ENCODE measurements around the gene EIF1.
"Not testable (repeated sequence)": the region's sequence is repeated elsewhere in the genome, so short reads cannot be mapped to it uniquely, and the experiment has no call there.

EIF1 gene

DNA sequence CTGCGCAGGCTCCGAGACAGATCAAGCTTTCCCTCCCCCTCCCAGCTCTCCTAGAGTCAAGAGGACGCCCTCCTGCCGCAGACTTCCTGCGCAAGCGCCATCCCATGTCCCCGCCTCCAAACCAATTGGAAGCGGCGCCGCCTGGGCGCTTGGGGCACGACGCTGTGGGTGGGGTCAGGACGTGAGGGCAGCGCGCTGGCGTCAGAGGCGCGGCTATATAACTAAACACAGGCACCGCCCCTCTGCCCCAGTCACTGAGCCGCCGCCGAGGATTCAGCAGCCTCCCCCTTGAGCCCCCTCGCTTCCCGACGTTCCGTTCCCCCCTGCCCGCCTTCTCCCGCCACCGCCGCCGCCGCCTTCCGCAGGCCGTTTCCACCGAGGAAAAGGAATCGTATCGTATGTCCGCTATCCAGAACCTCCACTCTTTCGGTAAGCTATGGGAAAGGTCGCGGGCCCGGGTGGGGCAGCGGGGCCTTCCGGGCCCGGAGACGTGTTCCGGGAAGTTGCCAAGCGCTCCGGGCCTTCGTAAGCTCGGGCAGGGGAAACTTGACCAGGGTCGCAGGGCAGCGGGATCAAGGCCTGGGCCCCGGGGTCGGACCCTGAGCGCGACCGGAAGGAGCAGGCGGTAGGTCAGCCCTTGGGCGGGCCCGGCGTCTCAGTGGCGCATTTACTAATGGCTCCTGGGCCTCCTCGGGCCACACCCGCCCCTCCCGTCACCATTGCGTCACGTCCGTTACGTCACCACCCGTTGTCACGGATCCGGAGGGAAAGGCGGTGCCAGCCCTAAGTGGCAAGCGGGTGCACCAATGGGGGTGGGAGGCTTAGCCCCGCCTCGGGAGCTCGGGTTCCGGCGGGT is at the start of gene EIF1:
EIF1 (plus strand) TSS at position 245 of the 856 bp plus-strand sequence; CDS start at position 399, 154 bp downstream.
- DNase-seq (ENCODE audit: low spot score), result peak; percentile 99

DNA sequence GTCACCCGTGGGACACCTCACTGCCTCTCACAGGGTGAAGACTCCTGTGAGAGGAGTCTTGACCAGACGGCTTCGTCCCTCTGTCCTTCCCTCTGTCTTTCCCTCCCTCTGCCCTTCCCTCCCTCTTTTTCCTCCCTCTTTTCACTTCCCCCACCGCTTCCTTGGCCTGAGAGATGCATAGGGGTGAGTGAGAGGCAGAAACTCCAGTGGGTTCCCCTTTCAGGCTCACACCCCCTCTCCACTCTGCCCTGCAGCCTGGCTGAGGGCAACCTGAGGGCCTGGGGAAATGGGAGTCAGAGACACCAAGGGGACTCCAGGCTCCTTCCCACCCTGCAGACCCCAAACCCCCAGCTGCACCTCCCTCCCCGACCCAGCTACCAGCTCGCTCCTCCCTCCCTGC is 49.7 kb upstream of the EIF1 start:
- no peak for DNase-seq (ENCODE audit: low spot score)

DNA sequence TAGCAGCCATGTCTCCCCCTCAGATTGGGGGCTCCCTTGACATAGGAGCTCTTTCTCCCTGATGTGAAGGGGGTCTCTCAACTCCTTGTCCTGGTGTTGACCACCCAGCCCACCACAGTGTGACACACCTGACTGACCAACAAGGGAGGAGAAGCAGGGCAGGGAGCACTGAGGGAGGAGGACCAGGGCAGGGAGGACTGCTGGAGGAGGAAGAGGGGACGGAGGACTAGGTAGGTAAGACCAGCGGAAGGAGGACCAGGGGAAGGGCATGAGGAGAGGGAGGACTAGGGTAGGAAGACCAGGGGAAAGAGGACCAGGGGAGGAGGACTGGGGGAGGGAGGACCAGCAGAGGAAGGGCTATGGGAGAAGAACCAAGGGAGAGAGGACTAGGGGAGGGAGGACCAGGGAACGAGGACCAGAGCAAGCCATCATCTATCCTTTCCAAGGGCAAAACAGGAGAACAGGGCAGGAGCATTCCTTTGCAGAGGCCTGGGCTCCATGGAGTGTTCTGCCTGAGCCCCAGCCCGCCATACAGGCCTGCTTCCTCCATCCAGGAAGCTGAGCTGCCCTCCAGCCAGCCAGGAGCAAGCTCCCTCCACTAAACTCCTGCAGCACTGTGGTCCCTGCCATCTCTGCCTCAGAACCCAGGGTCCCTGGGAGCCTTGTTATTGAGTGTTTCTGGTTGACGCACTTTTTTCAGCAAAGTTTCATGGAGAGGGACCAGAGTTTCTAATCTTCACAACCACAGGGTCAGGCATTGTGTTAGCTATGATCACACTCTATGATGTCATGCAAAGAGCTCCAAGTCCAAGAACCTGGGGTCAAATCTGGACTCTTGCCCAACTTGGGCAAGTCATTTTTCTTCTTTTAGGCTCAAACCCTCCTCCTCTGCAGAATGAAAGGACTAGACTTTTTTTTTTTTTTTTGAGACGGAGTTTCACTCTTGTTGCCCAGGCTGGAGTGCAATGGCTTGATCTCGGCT is 48.9 kb upstream of the EIF1 start:
- no peak for DNase-seq (ENCODE audit: low spot score)

DNA sequence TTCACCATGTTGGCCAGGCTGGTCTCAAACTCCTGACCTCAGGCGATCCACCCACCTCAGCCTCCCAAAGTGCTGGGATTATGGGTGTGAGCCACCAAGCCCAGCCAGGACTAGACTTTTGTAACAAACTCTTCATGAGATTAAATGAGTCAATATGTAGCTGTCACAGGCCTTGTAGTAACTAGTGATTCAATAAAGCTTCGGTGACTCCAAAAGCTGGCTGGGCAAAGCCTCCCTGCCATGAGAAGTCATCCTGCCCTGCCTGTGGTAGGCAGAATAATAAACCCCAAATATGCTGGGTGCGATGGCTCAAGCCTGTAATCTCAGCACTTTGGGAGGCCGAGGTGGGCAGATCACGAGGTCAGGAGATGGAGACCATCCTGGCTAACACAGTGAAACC is 48.1 kb upstream of the EIF1 start:
- not testable (repeated sequence) for DNase-seq (ENCODE audit: low spot score)

DNA sequence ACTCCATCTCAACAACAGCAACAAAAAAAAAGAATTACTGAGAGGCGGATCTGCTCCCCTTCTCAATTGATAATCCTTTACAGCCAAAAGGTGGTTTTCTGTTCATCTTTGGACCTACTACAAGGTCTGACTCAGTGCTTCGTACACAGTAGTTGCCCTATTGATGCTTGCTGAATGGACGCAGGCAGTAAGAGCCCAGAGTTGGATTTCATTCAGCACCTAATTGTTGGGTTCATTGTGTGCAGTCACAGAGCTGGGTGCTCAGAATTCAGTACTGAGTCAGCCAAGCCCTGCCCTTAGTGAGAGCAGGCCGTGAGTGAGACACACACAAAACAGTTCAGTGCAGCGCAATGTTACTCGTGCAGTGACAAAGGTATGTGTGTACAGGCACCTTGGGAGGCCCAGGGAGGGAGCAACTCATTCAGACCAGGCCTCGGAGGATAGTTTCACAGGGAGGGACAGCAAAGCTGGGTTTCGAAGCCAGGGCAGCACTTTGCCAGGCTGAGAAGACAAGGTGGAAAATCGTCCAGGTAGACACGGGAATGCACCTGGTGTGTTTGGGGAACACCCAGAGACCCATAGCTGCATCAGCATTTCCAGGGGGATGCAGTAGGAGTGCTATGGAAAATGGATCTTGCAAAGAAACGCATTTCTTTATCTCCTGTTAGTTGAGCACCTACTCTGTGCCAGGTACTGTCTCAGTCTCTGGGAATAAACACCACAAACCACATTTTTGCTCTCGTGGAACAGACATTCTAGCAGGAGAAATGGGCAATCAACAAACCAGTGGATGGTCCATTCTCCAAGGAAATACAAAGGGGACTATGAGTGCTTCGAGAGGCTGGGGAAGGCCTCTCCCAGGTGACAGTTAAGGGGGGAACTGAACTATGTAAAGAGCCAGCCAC is 46.2 kb upstream of the EIF1 start:
- no peak for DNase-seq (ENCODE audit: low spot score)

DNA sequence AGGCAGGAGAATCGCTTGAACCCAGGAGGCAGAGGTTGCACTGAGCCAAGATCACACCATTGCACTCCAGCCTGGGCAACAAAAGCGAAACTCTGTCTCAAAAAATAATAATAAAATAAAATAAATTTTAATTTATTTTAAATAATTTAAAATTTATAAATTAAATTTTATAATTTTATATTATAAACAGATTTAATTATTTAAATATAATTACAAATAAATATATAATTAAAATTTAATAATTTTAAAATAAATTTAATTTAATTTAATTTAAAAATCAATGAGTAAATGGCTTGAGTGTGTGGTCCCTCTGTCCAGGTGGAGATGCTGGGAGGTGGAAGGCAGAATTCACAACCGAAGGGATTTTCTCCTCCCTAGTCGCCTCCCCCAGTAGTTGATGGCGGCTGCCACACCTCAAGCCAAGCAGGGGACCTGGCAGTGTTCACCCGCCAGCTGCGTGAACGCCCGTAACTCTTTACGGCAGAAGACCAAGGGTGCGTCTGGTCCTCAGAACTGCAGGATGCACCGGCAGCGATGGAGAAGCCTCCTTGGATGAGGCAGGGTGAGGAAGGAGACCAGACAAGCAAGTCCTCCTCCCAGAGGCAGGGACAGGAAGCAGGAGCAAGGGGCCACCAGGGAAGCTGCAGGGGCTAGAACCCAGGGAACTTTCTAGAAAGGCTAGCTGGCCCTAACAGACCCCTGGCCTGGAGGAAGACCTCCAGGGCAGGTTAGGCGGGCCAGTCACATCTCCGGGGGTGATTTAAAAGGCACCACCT is 41.5 kb upstream of the EIF1 start:
- no peak for DNase-seq (ENCODE audit: low spot score)

DNA sequence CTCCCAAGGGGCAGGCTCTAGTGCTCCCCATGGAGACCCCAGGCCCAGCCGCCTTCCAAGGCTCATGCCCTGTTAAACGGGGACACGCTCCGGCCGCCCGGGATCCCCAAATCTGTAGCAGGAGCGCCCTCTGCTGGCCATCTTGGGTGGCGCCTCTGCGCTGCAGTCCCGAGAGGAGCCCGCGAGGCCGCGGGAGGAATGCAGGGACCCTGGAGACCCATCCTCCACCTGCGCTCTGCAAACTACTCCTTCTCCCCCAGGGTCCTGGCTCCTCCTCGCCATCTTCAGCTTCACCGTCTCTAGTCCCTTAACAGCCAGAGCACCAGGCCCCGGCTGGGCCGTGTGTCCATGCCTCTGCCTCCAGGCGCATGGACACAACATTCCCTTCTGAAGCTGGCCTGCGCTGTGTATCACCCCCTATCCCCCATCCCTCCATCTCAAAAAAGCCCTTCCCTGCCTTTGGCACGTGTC is 40.7 kb upstream of the EIF1 start:
- peak; percentile 97 for DNase-seq (ENCODE audit: low spot score)

DNA sequence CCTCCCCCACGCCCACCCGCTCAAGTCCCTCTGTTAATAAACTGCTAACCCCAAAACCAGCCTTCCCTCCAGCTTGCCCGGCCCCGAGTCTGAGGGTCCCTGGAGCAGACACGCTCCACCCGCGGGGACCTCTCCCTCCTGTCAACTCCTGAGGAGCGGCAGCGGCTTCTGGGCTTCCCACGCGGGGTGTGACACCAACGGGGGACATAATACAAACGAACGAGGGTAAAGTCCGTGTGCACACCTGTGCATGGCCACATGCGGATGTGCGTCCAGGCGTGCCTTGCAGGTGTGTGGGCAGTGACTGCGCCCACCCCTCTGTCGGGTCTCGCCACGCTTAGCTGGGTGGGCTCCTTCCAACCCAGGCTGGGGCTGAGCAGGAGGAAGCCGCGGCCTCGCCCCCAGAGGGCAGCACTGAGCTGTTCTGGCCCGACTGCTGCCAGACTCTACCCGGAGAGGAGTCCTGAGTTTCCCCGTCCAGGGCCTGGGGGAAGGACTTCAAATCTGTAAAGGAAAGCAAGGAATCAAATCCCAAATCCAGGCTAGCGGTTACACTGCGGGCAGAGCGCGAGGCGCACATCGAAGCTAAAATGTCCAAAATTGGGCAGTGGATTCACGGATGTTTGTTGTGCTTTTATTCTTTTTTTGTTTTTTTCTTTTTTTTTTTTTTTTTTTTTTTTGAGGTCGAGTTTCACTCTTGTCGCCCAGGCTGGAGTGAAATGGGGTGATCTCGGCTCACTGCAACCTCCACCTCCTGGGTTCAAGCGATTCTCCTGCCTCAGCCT is 40.1 kb upstream of the EIF1 start:
- peak; percentile 95 for DNase-seq (ENCODE audit: low spot score)

DNA sequence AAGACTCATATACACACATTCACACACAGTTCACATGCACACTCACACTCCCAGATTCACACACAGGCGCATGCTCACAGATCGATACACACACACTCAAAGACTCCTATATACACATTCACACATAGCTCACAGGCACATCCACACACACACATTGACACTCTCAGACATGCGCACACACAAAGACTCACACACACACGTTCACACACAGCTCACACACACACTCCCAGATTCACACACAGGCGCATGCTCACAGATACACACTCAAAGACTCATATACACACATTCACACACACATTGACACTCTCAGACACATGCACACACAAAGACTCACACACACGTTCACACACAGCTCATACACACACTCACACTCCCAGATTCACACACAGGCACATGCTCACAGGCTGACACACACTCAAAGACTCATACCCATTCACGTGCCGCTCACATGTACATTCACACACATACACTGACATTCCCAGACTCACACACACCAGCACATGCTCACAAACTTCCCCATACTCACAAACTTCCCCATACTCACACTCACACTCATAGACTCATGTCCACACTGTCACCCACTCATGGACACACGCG is 38.7 kb upstream of the EIF1 start:
- no peak for DNase-seq (ENCODE audit: low spot score)

DNA sequence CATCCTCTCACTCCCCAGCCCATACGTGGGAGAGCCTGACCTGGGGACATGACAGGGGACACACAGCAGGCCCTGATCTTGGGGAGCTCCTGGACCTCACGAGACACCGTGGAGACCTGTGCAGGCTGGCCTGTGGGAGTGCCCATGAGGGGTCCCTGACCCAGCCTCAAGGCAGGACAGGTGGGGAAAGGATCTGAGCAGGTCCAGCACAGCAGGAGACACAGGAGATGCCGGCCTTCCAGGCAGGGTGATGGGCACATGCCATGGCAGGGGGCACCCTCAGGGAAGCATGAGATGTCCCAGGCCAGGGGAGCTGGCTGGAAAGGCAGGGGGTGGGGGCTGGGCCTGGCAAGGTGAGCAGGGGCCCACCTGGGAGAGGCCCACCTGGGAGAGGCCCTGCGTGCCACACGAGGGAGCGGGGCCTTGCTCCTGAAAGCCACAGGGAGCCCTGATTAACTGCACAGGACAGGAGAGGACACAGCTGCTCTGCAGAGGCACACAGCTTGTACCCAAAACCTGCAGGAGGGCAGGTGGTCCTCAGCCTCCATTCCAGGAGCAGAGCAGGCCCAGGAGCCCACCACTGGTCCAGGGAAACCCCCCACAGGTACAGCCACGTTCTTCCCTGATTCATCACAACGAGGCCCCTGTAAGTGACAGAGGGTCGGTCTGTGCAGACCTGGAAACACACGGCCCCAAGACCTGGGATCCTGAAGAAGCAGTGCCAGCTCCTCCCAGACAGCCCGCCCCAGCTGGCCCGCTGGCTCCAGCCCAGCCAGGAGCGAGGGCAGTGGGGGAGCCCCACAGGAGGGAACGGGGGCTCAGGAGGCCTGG is 37.7 kb upstream of the EIF1 start:
- no peak for DNase-seq (ENCODE audit: low spot score)

DNA sequence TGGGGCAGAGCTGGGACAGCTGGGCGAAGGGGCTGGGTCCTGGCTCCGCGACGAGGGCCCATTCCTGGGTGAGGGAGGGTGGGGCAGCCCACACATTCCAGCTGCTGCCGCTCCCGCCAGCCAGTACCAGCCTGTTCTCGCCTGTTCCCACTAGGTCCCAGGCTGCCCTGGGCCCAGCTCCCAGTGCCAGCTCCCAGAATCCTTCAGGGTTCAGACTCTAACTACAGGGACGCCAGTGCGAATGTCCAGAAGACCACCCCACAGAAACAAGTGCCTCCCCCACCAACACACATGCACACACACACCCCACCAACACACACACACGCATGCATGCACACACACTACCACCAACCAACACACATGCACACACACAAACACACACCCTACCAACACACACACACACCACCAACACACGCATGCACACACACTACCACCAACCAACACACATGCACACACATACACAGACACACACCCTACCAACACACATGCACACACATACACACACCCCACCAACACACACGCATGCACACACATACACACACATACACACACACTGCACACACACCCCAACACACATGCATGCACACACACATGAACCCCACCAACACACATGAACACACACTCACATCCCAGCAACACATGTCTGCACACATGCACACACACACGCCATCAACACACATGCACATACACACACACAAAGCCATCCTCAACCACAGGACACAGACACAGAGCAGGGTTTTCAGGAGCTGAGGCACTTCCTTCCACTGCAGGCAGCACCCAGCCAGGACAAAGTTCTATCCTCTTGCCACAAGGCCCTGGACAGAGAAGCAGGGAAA is 36.8 kb upstream of the EIF1 start:
- no peak for DNase-seq (ENCODE audit: low spot score)

DNA sequence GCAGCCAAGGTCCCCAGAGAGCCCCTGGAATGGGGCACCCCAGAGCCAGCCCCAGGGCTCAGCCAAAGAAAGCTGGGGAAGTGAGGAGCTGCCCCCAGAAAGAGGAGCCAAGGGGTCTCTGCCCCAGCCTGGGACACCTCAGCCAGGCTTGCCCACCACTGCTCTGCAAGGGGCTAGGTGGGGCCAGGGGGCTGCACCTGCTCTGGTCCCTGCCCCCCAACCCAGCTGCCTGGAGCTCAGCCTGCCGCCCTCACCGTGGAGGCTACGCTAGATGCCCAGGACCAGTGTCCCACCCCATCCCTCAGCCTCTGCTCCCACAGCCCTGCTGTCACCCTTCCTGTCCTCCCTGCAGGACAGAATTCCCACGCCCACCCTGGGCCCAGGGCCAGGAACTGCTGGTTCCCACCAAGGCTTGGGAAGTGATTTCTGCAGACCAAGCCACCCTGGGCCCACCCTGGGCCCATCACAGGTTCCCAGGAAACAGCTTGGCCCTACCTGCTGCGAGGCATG is 36.2 kb upstream of the EIF1 start:
- no peak for DNase-seq (ENCODE audit: low spot score)

DNA sequence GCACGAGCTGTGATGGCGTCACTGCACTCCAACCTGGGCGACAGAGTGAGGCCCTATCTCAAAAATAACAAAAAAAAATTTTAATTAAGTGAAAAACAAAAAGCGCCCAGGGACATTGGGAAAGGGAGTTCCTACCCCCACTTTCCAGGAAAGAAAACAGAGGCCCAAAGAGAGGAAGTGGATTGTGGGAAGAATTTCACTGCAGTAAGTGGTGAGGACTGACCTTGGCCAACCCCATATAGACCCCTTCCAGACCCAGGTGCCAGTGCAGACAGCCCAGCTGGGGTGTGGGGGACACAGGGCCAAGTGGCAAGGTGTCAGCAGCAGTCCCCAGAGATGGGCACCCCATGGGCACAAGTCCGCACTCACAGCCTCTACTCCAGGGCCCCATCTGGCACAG is 35.3 kb upstream of the EIF1 start:
- no peak for DNase-seq (ENCODE audit: low spot score)

DNA sequence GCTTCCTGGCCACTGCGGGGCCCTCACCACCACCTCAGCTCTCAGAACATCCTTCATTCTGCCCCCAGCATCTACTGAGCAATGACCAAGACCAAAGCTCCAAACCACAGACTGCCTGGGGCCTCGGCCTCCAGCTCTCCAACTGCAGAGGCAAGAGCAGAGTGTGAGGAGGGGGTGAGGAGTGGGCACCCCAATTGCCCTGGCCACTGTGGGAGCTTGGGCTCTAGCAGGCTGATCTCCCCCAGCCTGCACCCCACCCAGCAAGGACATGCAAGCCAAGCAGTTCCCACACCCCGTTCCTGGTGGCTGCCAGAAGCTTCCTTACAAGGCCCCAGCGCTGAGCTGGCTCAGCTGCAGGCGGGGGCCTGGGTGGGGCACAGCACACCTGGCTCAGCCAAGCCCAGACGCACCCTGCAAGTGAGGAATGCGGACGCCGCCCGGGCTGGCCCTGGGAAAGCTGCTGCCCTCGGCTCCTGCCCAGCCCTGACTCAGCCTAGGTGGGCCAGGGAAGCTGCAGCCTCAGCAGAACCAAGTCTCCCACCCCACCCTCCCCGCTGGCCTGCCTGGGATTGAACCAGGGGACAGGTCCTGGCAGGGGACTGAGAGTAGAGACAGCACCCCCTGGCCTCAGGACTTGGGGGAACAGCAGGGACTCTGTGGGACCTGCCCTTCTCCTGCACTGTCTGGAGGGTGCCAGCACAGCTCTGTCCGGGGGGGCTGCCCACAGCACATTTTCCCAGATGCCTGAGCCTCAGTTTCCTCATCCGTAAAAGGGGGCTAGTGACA is 34.6 kb upstream of the EIF1 start:
- DNase-seq (ENCODE audit: low spot score), result no peak

DNA sequence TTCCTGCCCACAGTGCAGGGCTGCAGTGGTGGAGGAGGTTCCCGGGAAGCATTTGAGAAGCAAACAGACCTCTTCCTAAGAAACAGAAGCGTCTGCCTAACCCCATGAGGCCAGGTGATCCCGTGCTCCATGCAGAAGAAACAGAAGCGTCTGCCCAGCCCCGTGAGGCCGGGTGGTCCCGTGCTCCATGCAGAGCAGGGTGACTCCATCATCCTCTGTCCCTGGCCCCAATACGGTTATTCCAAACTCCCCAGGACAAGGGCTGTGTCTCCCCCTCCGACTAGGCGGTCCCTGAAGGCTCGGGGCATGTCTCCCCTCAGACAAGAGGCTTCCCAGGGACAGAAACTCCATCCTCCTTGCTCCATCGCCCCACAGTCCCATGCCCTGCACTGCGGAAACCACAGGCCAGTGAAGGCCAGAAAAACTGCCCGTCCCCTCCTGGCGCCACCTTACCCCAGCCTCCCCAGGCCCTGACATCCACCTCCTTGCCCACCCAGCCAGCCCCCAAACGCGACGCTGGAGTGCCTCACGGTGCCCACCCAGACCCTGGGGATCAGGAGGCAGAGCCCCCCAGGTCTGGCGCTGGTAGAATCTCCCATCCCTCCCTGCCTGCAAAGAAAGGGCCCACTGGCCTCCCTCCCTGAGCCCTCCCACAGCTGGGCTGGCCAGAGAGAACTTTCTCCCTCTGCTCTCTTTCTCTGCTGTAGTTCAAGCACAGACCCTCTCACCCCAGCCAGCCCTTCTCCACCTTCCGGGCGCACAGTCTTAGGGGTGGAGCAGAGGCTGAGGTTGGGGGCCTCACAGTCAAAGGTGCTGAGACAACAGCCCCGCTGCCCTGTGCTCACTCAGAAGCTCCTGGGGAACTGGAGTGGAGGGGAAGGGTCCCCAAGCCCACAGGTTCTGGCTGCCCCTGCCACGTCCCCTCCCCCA is 33.7 kb upstream of the EIF1 start:
- no peak for DNase-seq (ENCODE audit: low spot score)
